ENCODE measurements around the gene SNRPA. TPM values are rescaled to one million over a fixed set of nuclear protein-coding genes. Genes with fewer than 3 reads are reported as not detected.
A peak's percentile ranks its signal among the peaks of the same experiment; 100 is the strongest.

Gene SNRPA
- total RNA-seq, 1 donor from 2014 or later = 51.7 TPM

DNA sequence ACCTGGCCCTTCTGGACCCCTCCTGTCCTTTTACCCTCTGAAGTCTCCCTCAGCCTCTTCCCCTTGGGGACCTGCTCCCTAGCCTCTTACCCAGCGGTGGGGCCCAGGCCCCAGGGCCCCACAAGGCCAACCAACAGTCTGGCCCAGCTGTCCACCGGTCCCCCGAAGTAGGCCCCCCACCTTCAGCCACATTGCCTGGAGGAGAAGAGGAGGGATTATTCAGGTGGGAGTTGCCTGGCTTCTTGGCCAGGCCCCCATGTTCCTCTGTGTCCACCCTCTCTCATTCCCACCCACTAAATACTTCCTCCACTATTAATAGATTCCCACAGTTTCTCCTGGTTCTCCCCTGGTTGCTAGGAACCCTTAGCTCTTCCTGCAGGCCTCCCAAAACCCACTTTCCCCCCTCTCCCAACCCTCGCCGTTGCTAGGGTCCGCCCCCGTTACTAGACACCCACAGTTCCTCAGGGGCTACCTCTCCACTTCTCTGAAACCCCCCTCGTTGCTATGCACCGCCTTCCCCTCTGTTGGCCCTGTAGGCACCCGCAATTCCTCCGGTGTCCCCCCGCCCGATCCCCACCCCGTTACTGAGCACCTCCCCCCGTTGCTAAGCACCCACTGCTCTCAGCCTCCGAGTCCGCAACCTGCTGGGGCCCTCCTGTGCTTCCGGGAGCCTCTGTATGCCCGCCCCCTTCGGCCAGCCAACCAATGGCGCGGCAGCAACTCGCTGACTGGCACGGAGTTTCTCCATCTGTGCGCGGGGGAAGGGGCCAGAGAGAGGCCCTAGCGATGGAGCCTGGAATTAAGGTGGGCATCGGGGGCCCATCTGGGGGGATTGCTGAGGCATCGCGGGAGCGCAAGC lies 36.3 kb upstream of the SNRPA start:
- peak overlapping the region; percentile 95 for H3K27ac ChIP-seq
- intact Hi-C loops (cut with DNase I) = no loop called here
- no peaks in the 10 kb centered on the region for H3K9me3 ChIP-seq
- peak; percentile 97 for DNase-seq
- H3K4me3 ChIP-seq = peak overlapping the region; percentile 75
- no peaks in the 10 kb centered on the region for H3K27me3 ChIP-seq
- ATAC-seq = peak; percentile 74
- peaks cover 18% of the 10 kb centered on the region for H3K4me1 ChIP-seq
- TF ChIP-seq, protein P1, sequence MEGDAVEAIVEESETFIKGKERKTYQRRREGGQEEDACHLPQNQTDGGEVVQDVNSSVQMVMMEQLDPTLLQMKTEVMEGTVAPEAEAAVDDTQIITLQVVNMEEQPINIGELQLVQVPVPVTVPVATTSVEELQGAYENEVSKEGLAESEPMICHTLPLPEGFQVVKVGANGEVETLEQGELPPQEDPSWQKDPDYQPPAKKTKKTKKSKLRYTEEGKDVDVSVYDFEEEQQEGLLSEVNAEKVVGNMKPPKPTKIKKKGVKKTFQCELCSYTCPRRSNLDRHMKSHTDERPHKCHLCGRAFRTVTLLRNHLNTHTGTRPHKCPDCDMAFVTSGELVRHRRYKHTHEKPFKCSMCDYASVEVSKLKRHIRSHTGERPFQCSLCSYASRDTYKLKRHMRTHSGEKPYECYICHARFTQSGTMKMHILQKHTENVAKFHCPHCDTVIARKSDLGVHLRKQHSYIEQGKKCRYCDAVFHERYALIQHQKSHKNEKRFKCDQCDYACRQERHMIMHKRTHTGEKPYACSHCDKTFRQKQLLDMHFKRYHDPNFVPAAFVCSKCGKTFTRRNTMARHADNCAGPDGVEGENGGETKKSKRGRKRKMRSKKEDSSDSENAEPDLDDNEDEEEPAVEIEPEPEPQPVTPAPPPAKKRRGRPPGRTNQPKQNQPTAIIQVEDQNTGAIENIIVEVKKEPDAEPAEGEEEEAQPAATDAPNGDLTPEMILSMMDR (IDR thresholded peaks at IDR 0.05) = peak; percentile 7
- H3K36me3 ChIP-seq = peaks cover 25% of the 10 kb centered on the region

DNA sequence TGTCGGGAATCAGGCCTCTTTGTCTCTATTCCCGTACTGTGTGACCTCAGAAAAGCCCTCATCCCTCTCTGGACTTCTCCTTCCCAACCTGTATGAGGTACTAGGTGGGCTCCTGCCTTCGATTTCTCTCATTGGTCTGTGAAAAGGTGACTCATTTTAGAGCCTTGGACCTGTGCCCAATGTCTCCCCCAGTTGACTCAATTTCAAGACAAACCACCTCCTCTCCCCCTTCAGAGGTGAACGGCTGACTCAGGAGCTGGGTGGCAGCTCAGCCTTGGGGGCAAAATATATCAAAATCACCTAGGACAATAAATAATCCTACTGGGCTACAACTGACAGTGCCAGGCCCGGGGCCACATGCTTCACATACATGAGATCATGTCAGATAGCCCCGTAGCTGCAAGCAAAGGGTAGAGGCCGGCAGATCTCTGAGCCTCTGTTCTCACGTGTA lies 34.9 kb upstream of the SNRPA start:
- Histone ChIP-seq H3K36me3 (peaks cover 15% of the 10 kb centered on the region), H3K4me1 (peaks cover 28% of the 10 kb centered on the region), H3K9me3 (no peaks in the 10 kb centered on the region), H3K27me3 (no peaks in the 10 kb centered on the region), H3K4me3 (peak overlapping the region; percentile 75), H3K27ac (peak overlapping the region; percentile 95)
- TF ChIP-seq, protein P1 (IDR thresholded peaks at IDR 0.05) = no peak
- ATAC-seq (no peak), DNase-seq (no peak)
- intact Hi-C loops (cut with DNase I) = no loop called here

DNA sequence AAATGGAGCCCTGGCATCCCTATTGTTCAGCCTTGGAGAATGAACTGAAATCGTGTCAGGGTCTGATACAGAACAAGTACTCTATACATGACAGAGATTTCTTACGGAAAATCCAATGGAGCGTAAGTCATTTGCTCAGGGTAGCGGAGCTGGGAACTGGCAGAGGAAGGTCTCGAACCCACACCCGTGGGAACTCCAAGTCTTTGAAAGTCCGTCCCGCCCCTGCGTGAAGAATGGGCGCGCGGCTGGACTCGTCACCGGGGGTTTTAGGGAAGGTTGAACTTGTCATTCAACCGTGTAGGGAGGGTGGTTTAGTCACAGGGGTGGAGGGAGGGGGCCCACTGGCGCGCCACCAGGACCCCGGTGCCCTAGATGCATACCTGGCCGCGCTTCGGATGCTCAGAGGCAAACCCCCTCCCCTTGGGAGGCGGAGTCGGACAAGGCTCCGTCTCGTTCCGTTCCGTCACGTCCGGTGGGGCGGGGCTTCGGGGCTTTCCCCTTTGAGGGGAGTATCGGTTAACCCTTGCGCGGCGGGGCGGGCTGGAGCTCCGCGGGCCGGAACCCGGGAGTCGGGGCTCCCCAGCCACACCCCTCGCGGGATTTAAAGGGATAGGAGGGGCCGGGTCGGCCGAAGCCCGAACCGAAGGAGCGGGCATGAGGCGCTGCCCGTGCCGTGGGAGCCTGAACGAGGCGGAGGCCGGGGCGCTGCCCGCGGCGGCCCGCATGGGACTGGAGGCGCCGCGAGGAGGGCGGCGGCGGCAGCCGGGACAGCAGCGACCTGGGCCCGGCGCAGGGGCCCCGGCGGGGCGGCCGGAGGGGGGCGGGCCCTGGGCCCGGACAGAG lies 34.3 kb upstream of the SNRPA start, which contains the start of the genes COQ8B and ITPKC:
Gene COQ8B (minus strand): TSS at position 405 of the 843 bp plus-strand sequence. CDS start 2,254 bp downstream, outside the sequence.
Gene ITPKC (plus strand): TSS at position 631 of the 843 bp plus-strand sequence. CDS start 24 bp downstream, at position 655.
- TF ChIP-seq, protein P1 (IDR thresholded peaks at IDR 0.05) = peak; percentile 18
- peak; percentile 79 for ATAC-seq
- Histone ChIP-seq H3K27ac (peak within 1 kb of the TSS; percentile 95), H3K9me3 (no peaks in the 10 kb centered on the region), H3K4me1 (peaks cover 35% of the 10 kb centered on the region), H3K4me3 (peak within 1 kb of the TSS; percentile 75), H3K36me3 (peaks cover 12% of the 10 kb centered on the region), H3K27me3 (no peaks in the 10 kb centered on the region)
- DNase-seq = peak; percentile 100
- intact Hi-C loops (cut with DNase I) = no loop called here

GRCh38 chr19:40717325-40717879 lies 33.6 kb upstream of the SNRPA start:
- Histone ChIP-seq H3K27ac (peak overlapping the region; percentile 95), H3K4me3 (peak overlapping the region; percentile 75), H3K27me3 (no peaks in the 10 kb centered on the region), H3K4me1 (peaks cover 42% of the 10 kb centered on the region), H3K9me3 (no peaks in the 10 kb centered on the region), H3K36me3 (peaks cover 14% of the 10 kb centered on the region)
- TF ChIP-seq, protein P1 (IDR thresholded peaks at IDR 0.05) = no peak
- no peak for ATAC-seq
- peak; percentile 75 for DNase-seq
- intact Hi-C loops (cut with DNase I) = no loop called here

Measured in upper lobe of right lung (tissue), 1 donor.